ENCODE results near the gene KRT3. TPM values are rescaled to one million over a fixed set of nuclear protein-coding genes. Genes with fewer than 3 reads are reported as not detected.

Gene KRT3
- total and polyA plus RNA-seq, 5 donors from 2014 or later = not detected

DNA sequence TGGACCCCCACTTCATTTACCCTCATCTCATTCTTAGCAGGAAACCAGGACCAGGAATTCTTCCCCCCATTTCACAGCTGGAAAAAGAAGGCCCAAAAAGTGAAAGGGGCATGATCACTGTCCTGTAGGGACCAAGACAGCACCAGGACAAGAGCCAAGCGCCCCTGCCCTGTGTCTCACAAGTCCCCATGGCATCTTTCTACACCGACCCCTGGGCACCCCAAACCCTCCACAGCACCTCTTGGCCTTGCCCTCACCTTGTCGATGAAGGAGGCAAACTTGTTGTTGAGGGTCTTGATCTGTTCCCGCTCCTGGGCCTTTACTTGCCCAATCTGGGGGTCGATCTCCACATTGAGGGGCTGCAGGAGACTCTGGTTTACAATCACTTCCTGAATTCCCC lies 19.5 kb downstream of the KRT3 start:
- Mint-ChIP-seq H3K4me1 (no peaks in the 10 kb centered on the region), H3K9me3 (no peaks in the 10 kb centered on the region), H3K4me3 (no peak overlapping the region), H3K36me3 (no peaks in the 10 kb centered on the region), H3K27me3 (peaks cover 22% of the 10 kb centered on the region), H3K27ac (no peak overlapping the region)
- ATAC-seq (ENCODE audit: low read depth in 2 of 2) (no peak), DNase-seq (no peak)
- no peak overlapping the region for H3K4me3 ChIP-seq (ENCODE audit: low read depth, low read length)
- no peaks in the 10 kb centered on the region for H3K4me1 ChIP-seq (ENCODE audit: control insufficient read depth, insufficient read depth, low read length, poor library complexity, severe bottlenecking)
- no peaks in the 10 kb centered on the region for H3K36me3 ChIP-seq (ENCODE audit: control insufficient read depth, insufficient read depth, low read length)
- peaks cover 2% of the 10 kb centered on the region for H3K27me3 ChIP-seq (ENCODE audit: control insufficient read depth, insufficient read depth, low read length)
- no peak overlapping the region for H3K27ac ChIP-seq (ENCODE audit: insufficient read depth, low read length, poor library complexity, severe bottlenecking)
- H3K9me3 ChIP-seq (ENCODE audit: control insufficient read depth in 2 of 2, low read length in 2 of 2) = no peaks in the 10 kb centered on the region

DNA sequence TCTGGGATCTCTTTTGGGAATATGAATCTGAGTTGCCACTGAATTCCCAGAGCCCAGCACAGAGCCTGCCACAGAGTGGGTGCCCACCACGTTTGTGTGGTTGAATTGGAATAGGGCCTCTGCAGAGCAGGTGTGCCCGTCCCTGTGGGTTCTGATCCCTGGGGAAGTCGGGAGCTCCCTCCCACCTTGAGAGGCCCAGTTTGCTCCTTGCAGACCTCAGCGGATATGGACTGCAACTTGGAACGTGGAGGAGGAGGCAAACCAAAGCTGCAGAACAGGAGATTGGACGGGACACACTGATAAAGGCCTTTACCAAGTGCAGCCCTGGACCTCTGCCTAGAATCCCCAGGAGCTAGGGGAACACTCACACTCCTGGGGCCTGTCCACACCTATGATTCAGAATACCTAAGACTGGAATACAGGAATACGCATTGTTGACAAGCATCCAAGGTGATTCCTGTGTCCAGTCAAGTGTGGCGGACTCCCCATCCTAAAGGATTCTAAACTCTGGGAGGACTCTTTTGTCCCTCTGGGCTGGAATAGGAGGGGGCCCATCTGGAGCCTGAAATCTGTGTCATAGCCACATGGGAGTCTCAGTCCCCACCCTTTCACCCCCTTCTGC lies 21.2 kb downstream of the KRT3 start:
- peaks cover 19% of the 10 kb centered on the region for H3K27me3 Mint-ChIP-seq
- no peak for ATAC-seq (ENCODE audit: low read depth in 2 of 2)
- H3K4me1 ChIP-seq (ENCODE audit: control insufficient read depth, insufficient read depth, low read length, poor library complexity, severe bottlenecking) = no peaks in the 10 kb centered on the region
- H3K27ac Mint-ChIP-seq = no peak overlapping the region
- H3K27ac ChIP-seq (ENCODE audit: insufficient read depth, low read length, poor library complexity, severe bottlenecking) = no peak overlapping the region
- no peak overlapping the region for H3K4me3 Mint-ChIP-seq
- H3K9me3 Mint-ChIP-seq = no peaks in the 10 kb centered on the region
- no peaks in the 10 kb centered on the region for H3K36me3 Mint-ChIP-seq
- peaks cover 2% of the 10 kb centered on the region for H3K27me3 ChIP-seq (ENCODE audit: control insufficient read depth, insufficient read depth, low read length)
- H3K4me3 ChIP-seq (ENCODE audit: low read depth, low read length) = no peak overlapping the region
- H3K36me3 ChIP-seq (ENCODE audit: control insufficient read depth, insufficient read depth, low read length) = no peaks in the 10 kb centered on the region
- peaks cover 0 to 3% (median 0%) of the 10 kb centered on the region in 4 donors for H3K4me1 Mint-ChIP-seq
- no peaks in the 10 kb centered on the region for H3K9me3 ChIP-seq (ENCODE audit: control insufficient read depth in 2 of 2, low read length in 2 of 2)
- DNase-seq = no peak

DNA sequence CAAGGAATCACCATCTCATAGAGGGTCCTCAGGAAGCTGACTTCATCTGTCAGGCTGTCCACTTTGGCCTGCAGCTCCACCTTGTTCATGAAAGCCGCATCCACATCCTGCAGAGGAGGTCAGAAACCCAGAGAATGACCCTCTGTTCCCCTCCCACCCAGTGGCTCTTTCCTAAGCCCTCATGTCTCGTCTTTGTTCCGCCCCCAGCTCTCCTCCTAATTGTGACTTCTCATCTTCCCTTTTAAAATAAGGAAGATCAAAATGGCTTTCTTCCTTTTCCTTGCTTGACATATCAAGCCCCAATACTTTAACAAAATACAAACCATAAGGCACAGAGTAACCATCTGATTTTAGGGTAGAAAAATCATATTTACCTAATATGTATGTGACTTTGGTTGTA lies 23.1 kb downstream of the KRT3 start:
- Mint-ChIP-seq H3K4me1 (peaks cover 0 to 3% (median 0%) of the 10 kb centered on the region in 4 donors), H3K9me3 (peaks cover 0 to 1% (median 0%) of the 10 kb centered on the region in 7 donors), H3K36me3 (no peaks in the 10 kb centered on the region), H3K27ac (no peak overlapping the region), H3K4me3 (no peak overlapping the region), H3K27me3 (peaks cover 10% of the 10 kb centered on the region)
- Histone ChIP-seq H3K4me3 (ENCODE audit: low read depth, low read length) (no peak overlapping the region), H3K4me1 (ENCODE audit: control insufficient read depth, insufficient read depth, low read length, poor library complexity, severe bottlenecking) (no peaks in the 10 kb centered on the region), H3K9me3 (ENCODE audit: control insufficient read depth in 2 of 2, low read length in 2 of 2) (no peaks in the 10 kb centered on the region), H3K27me3 (ENCODE audit: control insufficient read depth, insufficient read depth, low read length) (peaks cover 2% of the 10 kb centered on the region), H3K36me3 (ENCODE audit: control insufficient read depth, insufficient read depth, low read length) (no peaks in the 10 kb centered on the region), H3K27ac (ENCODE audit: insufficient read depth, low read length, poor library complexity, severe bottlenecking) (no peak overlapping the region)
- DNase-seq = no peak
- no peak for ATAC-seq (ENCODE audit: low read depth in 2 of 2)

DNA sequence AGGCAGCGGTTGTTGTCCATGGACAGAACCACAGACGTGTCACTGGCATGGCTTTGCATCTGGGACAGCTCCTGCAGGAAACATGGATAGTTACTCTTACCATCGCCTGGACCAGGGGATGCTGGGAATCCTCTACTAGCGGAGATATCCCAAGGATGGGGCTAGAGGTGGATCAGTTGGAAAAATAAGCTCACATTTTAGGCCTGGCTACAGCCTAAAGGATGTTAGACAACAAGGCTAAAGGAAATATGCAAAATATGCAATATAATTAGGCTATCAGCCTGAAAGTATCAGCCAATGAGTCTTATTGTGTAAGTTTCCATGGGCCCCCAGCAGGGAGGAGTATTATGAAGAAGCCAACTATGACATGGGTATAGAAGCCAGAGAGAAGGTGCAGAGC lies 23.7 kb downstream of the KRT3 start:
- Histone ChIP-seq H3K4me1 (ENCODE audit: control insufficient read depth, insufficient read depth, low read length, poor library complexity, severe bottlenecking) (no peaks in the 10 kb centered on the region), H3K4me3 (ENCODE audit: low read depth, low read length) (no peak overlapping the region), H3K36me3 (ENCODE audit: control insufficient read depth, insufficient read depth, low read length) (no peaks in the 10 kb centered on the region), H3K9me3 (ENCODE audit: control insufficient read depth in 2 of 2, low read length in 2 of 2) (no peaks in the 10 kb centered on the region), H3K27me3 (ENCODE audit: control insufficient read depth, insufficient read depth, low read length) (peaks cover 2% of the 10 kb centered on the region), H3K27ac (ENCODE audit: insufficient read depth, low read length, poor library complexity, severe bottlenecking) (no peak overlapping the region)
- H3K27ac Mint-ChIP-seq = no peak overlapping the region
- no peak overlapping the region for H3K4me3 Mint-ChIP-seq
- DNase-seq (no peak), ATAC-seq (ENCODE audit: low read depth in 2 of 2) (no peak)
- no peaks in the 10 kb centered on the region for H3K36me3 Mint-ChIP-seq
- H3K27me3 Mint-ChIP-seq = peaks cover 6% of the 10 kb centered on the region
- H3K9me3 Mint-ChIP-seq = peaks cover 0 to 1% (median 0%) of the 10 kb centered on the region in 7 donors
- peaks cover 0 to 3% (median 0%) of the 10 kb centered on the region in 4 donors for H3K4me1 Mint-ChIP-seq

DNA sequence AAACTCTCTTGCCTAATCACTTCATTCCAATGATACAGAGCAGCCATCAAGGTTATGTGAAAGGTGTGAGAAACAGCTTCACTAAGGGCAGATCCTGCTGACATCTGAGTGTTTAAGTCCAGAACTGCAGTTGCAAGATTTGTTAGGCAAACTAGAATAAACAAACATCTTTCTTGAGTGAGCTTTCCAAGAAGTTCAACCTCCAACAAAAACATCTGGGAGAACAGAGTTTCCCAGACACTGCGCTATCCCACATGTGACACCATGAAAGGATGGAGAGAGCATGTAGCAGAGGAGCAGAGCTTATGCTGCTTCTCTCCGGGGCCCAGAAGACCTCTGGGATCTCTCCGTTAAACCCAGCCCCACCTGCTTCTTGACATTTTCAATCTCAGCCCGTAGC lies 24.4 kb downstream of the KRT3 start:
- no peak overlapping the region for H3K27ac Mint-ChIP-seq
- peaks cover 6% of the 10 kb centered on the region for H3K27me3 Mint-ChIP-seq
- peaks cover 0 to 1% (median 0%) of the 10 kb centered on the region in 7 donors for H3K9me3 Mint-ChIP-seq
- no peak overlapping the region for H3K27ac ChIP-seq (ENCODE audit: insufficient read depth, low read length, poor library complexity, severe bottlenecking)
- ATAC-seq (ENCODE audit: low read depth in 2 of 2) = no peak
- H3K4me1 Mint-ChIP-seq = peaks cover 0 to 3% (median 0%) of the 10 kb centered on the region in 4 donors
- H3K4me3 Mint-ChIP-seq = no peak overlapping the region
- no peak for DNase-seq
- H3K36me3 ChIP-seq (ENCODE audit: control insufficient read depth, insufficient read depth, low read length) = no peaks in the 10 kb centered on the region
- H3K9me3 ChIP-seq (ENCODE audit: control insufficient read depth in 2 of 2, low read length in 2 of 2) = no peaks in the 10 kb centered on the region
- H3K36me3 Mint-ChIP-seq = no peaks in the 10 kb centered on the region
- H3K27me3 ChIP-seq (ENCODE audit: control insufficient read depth, insufficient read depth, low read length) = peaks cover 2% of the 10 kb centered on the region
- no peaks in the 10 kb centered on the region for H3K4me1 ChIP-seq (ENCODE audit: control insufficient read depth, insufficient read depth, low read length, poor library complexity, severe bottlenecking)
- H3K4me3 ChIP-seq (ENCODE audit: low read depth, low read length) = no peak overlapping the region

DNA sequence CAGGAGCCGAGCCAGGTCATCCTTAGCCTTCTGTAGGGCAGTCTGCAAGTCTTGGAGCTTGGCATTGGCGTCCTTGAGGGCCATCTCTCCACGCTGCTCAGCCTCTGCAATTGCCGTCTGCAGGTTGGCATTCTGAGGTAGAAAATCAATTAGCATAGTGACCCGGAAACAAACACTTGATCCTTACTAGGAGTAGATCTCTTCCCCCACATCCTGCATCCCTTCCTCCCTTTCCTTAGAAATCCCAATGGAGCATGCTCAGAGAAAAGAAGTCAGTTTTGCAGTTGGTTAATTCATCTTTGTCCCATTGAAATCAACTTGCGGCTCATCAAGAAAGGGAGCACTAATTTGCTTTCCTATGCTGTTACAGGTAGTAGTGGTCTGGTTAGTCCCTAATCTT lies 24.8 kb downstream of the KRT3 start:
- Mint-ChIP-seq H3K27me3 (peaks cover 6% of the 10 kb centered on the region), H3K9me3 (peaks cover 0 to 1% (median 0%) of the 10 kb centered on the region in 7 donors)

DNA sequence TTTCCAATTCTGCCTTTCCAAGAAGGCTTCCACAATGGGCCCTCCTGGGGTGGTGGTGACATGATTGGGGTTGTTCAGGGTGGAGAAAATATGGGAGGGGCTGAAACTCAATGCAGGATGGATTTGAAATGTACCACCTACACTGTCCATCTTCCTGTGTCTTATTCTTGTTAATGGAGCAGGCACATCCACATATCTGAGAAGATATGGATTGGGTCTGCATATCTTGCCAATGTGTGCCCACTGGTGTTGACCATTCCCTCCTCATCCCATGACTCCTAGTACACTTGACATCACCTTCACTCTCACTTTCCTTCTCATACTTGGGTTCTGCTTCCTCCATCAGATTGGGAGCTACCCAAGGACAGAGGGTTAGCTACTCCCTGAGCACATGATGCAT lies 26.0 kb downstream of the KRT3 start:
- ATAC-seq (ENCODE audit: low read depth in 2 of 2) = no peak
- H3K27me3 Mint-ChIP-seq = peaks cover 6% of the 10 kb centered on the region

More for the DNA sequence above, 24.8 kb downstream of the KRT3 start:
- DNase-seq (no peak), ATAC-seq (ENCODE audit: low read depth in 2 of 2) (no peak)
- Histone ChIP-seq H3K36me3 (ENCODE audit: control insufficient read depth, insufficient read depth, low read length) (no peaks in the 10 kb centered on the region), H3K4me3 (ENCODE audit: low read depth, low read length) (no peak overlapping the region), H3K4me1 (ENCODE audit: control insufficient read depth, insufficient read depth, low read length, poor library complexity, severe bottlenecking) (no peaks in the 10 kb centered on the region), H3K27me3 (ENCODE audit: control insufficient read depth, insufficient read depth, low read length) (peaks cover 2% of the 10 kb centered on the region), H3K27ac (ENCODE audit: insufficient read depth, low read length, poor library complexity, severe bottlenecking) (no peak overlapping the region), H3K9me3 (ENCODE audit: control insufficient read depth in 2 of 2, low read length in 2 of 2) (no peaks in the 10 kb centered on the region)
- Mint-ChIP-seq H3K36me3 (no peaks in the 10 kb centered on the region), H3K4me1 (peaks cover 0 to 3% (median 0%) of the 10 kb centered on the region in 4 donors), H3K4me3 (no peak overlapping the region), H3K27ac (no peak overlapping the region)

DNA sequence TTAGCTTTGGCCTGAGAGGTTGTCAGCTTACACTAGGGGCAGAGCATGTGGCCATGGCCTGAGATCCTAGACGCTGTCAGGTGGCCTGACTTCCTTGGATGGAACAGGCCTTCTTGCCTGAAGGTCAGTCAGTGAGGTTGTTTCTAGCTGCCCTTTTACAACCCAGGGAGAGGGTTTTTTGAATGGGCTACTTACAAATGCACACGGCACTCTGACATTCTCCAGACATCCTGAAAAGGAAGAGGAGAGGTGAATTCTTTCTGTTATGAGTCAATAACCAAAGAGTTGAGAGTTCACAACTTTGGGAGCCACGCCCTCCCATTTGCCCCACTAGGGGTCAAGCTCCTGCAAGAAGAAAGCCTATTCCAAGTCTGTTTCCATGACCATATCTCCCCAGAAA lies 26.6 kb downstream of the KRT3 start:
- peaks cover 2% of the 10 kb centered on the region for H3K27me3 ChIP-seq (ENCODE audit: control insufficient read depth, insufficient read depth, low read length)
- H3K36me3 Mint-ChIP-seq = no peaks in the 10 kb centered on the region
- peaks cover 0 to 3% (median 0%) of the 10 kb centered on the region in 4 donors for H3K4me1 Mint-ChIP-seq
- H3K36me3 ChIP-seq (ENCODE audit: control insufficient read depth, insufficient read depth, low read length) = no peaks in the 10 kb centered on the region
- no peaks in the 10 kb centered on the region for H3K9me3 ChIP-seq (ENCODE audit: control insufficient read depth in 2 of 2, low read length in 2 of 2)
- H3K27ac ChIP-seq (ENCODE audit: insufficient read depth, low read length, poor library complexity, severe bottlenecking) = no peak overlapping the region
- no peaks in the 10 kb centered on the region for H3K4me1 ChIP-seq (ENCODE audit: control insufficient read depth, insufficient read depth, low read length, poor library complexity, severe bottlenecking)
- peaks cover 6% of the 10 kb centered on the region for H3K27me3 Mint-ChIP-seq
- no peak overlapping the region for H3K4me3 Mint-ChIP-seq
- H3K9me3 Mint-ChIP-seq = peaks cover 0 to 3% (median 0%) of the 10 kb centered on the region in 7 donors
- no peak overlapping the region for H3K27ac Mint-ChIP-seq
- no peak for ATAC-seq (ENCODE audit: low read depth in 2 of 2)
- DNase-seq = no peak
- no peak overlapping the region for H3K4me3 ChIP-seq (ENCODE audit: low read depth, low read length)

More for the DNA sequence above, 26.0 kb downstream of the KRT3 start:
- Histone ChIP-seq H3K4me3 (ENCODE audit: low read depth, low read length) (no peak overlapping the region), H3K27ac (ENCODE audit: insufficient read depth, low read length, poor library complexity, severe bottlenecking) (no peak overlapping the region), H3K4me1 (ENCODE audit: control insufficient read depth, insufficient read depth, low read length, poor library complexity, severe bottlenecking) (no peaks in the 10 kb centered on the region), H3K9me3 (ENCODE audit: control insufficient read depth in 2 of 2, low read length in 2 of 2) (no peaks in the 10 kb centered on the region), H3K36me3 (ENCODE audit: control insufficient read depth, insufficient read depth, low read length) (no peaks in the 10 kb centered on the region), H3K27me3 (ENCODE audit: control insufficient read depth, insufficient read depth, low read length) (peaks cover 2% of the 10 kb centered on the region)
- H3K9me3 Mint-ChIP-seq = peaks cover 0 to 3% (median 0%) of the 10 kb centered on the region in 7 donors
- H3K4me1 Mint-ChIP-seq = peaks cover 0 to 3% (median 0%) of the 10 kb centered on the region in 4 donors
- no peak for DNase-seq
- H3K4me3 Mint-ChIP-seq = no peak overlapping the region
- no peak overlapping the region for H3K27ac Mint-ChIP-seq
- H3K36me3 Mint-ChIP-seq = no peaks in the 10 kb centered on the region
